Left ventricle myocardium inferior (tissue), 1 donor: ENCODE measurements around the gene WSCD2. TPM values are rescaled to one million over a fixed set of nuclear protein-coding genes. Genes with fewer than 3 reads are reported as not detected.

Experiments
- DNase-seq: peaks from one replicate; pipeline ENCODE4 v3.0.0-alpha.2; 2020
- H3K27ac ChIP-seq: fragments of 200-600 bp; replicated peaks from 2 replicates; pipeline ENCODE4 v1.8.0; 2021
- H3K27me3 ChIP-seq: fragments of 200-600 bp; 2 replicates; pipeline ENCODE4 v1.8.0; 2021; ENCODE audit warnings: low read depth
- H3K36me3 ChIP-seq: fragments of 200-600 bp; 2 replicates; pipeline ENCODE4 v1.8.0; 2021
- H3K4me1 ChIP-seq: fragments of 200-600 bp; 2 replicates; pipeline ENCODE4 v1.8.0; 2021
- H3K4me3 ChIP-seq: fragments of 200-600 bp; 2 replicates; pipeline ENCODE4 v1.8.0; 2021; ENCODE audit warnings: mild to moderate bottlenecking, moderate library complexity
- H3K9me3 ChIP-seq: fragments of 200-600 bp; replicated peaks from 2 replicates; pipeline ENCODE4 v1.8.0; 2021
- intact Hi-C: fragments of 100-400 bp; cut with micrococcal nuclease; formaldehyde crosslinking; loops from one replicate; pipeline ENCODE4 v1.11.0; 2022
- total RNA-seq: library from RNA; stranded (reverse); fragmentation: NEBNext Ultra II Directional; extraction: Animal tissue kit (Norgen Biotek cat#: 25700); gene quantifications from one replicate; pipeline ENCODE4 v1.2.1, GENCODE V29; 2021
- TF ChIP-seq, protein P1 (sequence below): fragments of 200-600 bp; IDR thresholded peaks from 2 replicates; pipeline ENCODE4 v1.8.0; 2021; ENCODE audit warnings: antibody characterized with exemption, mild to moderate bottlenecking, borderline replicate concordance
- donor health status: DM: no; HTN: yes; CAD: no; lungs with severe emphysema.

WSCD2 gene
- total RNA-seq, 1 donor from 2014 or later, result 0.14 TPM

DNA sequence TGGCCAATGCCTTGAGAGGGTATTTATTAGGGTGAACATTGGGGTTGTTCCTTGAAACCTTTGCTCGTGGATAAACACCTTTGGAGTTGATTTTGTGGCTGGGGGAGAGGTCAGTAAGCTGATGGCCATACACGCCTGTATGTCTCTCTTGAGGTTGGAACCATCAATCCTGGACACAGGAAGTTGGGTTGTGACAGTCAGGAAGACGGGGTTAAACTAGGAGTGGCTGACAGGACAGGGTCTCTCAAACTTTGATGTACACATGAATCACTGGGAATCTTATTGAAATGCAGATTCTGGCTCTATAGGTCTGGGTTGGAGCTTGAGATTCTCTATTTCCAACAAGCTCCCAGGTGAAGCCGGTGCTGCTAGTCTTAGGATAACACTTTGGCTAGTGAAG lies 12.8 kb upstream of the WSCD2 start:
- no peaks in the 10 kb centered on the region for H3K36me3 ChIP-seq
- peaks cover 31% of the 10 kb centered on the region for H3K27me3 ChIP-seq
- no peaks in the 10 kb centered on the region for H3K9me3 ChIP-seq
- no peak for DNase-seq
- peaks cover 5% of the 10 kb centered on the region for H3K4me1 ChIP-seq
- H3K4me3 ChIP-seq, result no peak overlapping the region
- H3K27ac ChIP-seq, result no peak overlapping the region
- TF ChIP-seq, protein P1, sequence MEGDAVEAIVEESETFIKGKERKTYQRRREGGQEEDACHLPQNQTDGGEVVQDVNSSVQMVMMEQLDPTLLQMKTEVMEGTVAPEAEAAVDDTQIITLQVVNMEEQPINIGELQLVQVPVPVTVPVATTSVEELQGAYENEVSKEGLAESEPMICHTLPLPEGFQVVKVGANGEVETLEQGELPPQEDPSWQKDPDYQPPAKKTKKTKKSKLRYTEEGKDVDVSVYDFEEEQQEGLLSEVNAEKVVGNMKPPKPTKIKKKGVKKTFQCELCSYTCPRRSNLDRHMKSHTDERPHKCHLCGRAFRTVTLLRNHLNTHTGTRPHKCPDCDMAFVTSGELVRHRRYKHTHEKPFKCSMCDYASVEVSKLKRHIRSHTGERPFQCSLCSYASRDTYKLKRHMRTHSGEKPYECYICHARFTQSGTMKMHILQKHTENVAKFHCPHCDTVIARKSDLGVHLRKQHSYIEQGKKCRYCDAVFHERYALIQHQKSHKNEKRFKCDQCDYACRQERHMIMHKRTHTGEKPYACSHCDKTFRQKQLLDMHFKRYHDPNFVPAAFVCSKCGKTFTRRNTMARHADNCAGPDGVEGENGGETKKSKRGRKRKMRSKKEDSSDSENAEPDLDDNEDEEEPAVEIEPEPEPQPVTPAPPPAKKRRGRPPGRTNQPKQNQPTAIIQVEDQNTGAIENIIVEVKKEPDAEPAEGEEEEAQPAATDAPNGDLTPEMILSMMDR, result no peak
- intact Hi-C loops, result no loop called here

DNA sequence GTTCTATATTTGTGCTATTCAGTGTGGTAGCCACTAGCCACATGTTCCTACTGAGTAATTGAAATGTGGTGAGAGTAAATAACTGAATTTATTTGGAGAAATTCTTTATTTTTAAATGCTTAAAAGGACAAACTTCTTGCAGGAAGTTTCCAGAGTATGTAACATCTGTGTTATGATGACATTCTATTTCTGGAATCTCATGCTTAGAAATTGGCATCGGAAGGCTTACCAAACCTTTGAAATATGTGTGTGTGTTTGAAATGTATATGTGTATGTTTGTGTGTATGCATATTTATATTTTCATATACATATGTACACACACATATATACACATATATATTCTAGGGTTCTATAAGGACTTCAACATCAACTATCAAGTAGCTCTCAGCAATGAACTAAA lies 12.4 kb upstream of the WSCD2 start:
- no peak for DNase-seq
- Histone ChIP-seq H3K27me3 (peaks cover 35% of the 10 kb centered on the region), H3K9me3 (no peaks in the 10 kb centered on the region), H3K27ac (no peak overlapping the region), H3K4me3 (no peak overlapping the region), H3K4me1 (peaks cover 5% of the 10 kb centered on the region), H3K36me3 (no peaks in the 10 kb centered on the region)
- intact Hi-C loops, result no loop called here
- TF ChIP-seq, protein P1, result no peak

DNA sequence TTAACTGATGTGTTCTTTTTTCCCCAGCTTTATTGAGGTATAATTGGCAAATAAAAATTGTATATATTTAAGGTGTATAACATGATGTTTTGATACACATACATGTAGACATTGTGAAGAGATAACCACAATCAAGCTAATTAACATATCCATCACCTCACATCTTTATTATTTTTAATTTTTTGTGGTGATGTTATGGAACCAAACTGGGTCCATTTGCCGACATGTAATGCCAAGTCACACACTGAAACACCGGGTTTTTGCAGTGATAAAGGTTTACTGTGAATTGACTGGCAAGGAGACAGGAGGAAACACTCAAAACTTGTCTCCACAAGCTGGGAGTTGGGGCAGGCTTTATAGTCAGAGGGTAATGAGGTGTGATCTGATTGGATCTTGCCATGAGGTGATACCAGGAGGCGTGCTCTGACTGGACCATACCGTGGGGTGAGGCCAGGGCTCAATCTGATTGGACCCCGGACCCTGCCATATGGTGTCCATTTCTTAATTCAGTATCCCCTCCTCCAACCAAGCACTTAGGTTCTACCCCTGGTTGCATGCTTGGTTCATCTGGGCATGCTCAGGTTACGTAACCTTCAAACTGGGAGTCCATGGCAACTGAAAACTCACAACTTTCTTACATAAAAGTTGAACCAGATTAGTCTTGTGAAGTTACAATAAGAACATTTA lies 11.8 kb upstream of the WSCD2 start:
- Histone ChIP-seq H3K9me3 (no peaks in the 10 kb centered on the region), H3K27me3 (peaks cover 37% of the 10 kb centered on the region), H3K27ac (no peak overlapping the region), H3K4me3 (no peak overlapping the region), H3K4me1 (peaks cover 5% of the 10 kb centered on the region), H3K36me3 (no peaks in the 10 kb centered on the region)
- TF ChIP-seq, protein P1, result no peak
- no peak for DNase-seq
- intact Hi-C loops, result no loop called here

DNA sequence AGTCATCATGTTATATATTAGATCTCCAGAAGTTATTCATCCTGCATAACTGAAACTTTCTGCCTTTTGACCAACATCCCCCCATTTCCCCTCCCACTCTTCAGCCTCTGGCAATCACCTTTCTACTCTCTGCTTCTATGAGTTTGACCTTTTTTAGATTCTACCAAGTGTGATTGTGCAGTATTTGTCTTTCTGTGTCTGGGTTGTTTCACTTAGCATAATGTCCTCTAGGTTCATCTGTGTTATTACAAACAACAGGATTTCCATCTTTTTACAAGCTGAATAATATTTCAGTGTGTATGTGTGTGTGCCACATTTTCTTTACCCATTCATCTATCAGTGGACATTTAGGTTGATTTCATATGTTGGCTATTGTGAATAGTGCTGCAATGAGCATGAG lies 11.2 kb upstream of the WSCD2 start:
- Histone ChIP-seq H3K36me3 (no peaks in the 10 kb centered on the region), H3K27me3 (peaks cover 37% of the 10 kb centered on the region), H3K4me3 (no peak overlapping the region), H3K4me1 (peaks cover 2% of the 10 kb centered on the region), H3K9me3 (peaks cover 4% of the 10 kb centered on the region), H3K27ac (no peak overlapping the region)
- DNase-seq, result no peak
- TF ChIP-seq, protein P1, result no peak
- intact Hi-C loops, result no loop called here

DNA sequence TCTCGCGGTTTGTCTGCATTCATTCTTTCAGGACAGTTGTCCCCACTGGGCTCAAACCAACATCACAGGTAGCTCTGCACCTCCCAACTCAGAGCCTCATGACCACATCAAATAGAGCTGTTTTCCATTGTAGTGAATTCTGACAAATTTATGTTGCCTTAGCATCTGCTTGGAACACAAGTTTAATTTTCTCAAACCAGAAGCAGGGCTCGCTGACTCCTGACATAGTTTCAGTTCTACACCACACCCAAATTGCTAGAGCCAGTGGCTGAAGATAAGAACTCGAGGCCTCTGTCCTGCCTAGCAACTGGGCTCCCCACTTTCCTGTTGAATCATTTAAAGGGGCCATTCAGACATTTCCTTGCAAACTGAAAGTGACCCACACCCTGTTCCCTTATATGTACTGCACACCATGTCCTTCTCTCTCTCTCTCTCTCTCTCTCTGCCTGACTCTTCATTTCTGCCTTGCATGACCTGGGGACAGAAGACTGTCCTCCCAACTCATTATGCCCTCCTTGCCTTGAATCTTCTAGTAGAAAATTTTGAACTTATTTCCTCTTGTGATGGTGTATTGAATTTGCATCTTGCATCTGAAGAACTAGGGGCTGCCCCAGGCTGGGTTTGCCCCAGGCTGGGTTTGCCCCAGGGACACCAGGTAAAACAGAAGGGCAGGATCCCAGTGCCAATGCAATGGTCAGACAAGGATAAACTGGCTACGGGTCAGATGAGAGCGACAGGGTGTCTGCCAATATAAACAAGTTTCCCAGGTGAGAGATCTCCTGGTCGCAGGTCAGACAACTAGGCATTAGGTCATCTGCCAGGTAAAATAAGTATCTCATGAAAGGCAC lies 9.7 kb upstream of the WSCD2 start:
- Histone ChIP-seq H3K9me3 (peaks cover 8% of the 10 kb centered on the region), H3K36me3 (no peaks in the 10 kb centered on the region), H3K27ac (no peak overlapping the region), H3K4me3 (no peak overlapping the region), H3K27me3 (peaks cover 40% of the 10 kb centered on the region), H3K4me1 (no peaks in the 10 kb centered on the region)
- DNase-seq, result no peak
- TF ChIP-seq, protein P1, result no peak
- intact Hi-C loops, result no loop called here
